Nephron (organoid): ENCODE results near the gene AGPS.

Experiments
- H3K27ac Mint-ChIP-seq, 3 experiments: 2 replicates each; pipeline ENCODE4 v1.8.0; 2020; ENCODE audit warnings: mixed read lengths in 3 of 3, mild to moderate bottlenecking in 2 of 3, moderate library complexity in 1 of 3
- H3K27me3 Mint-ChIP-seq: 2 replicates; pipeline ENCODE4 v1.8.0; 2021; ENCODE audit warnings: low read depth, mild to moderate bottlenecking, moderate library complexity, mixed read lengths
- H3K36me3 Mint-ChIP-seq: 2 replicates; pipeline ENCODE4 v1.8.0; 2020; ENCODE audit warnings: low read depth, mixed read lengths
- H3K4me1 Mint-ChIP-seq: 2 replicates; pipeline ENCODE4 v1.8.0; 2020; ENCODE audit warnings: mixed read lengths
- H3K4me3 Mint-ChIP-seq, 3 experiments: 2 replicates each; pipeline ENCODE4 v1.8.0; 2020; ENCODE audit warnings: mild to moderate bottlenecking in 3 of 3, mixed read lengths in 3 of 3, moderate library complexity in 2 of 3
- H3K9me3 Mint-ChIP-seq: 2 replicates; pipeline ENCODE4 v1.8.0; 2020; ENCODE audit warnings: mixed read lengths
- CTCF ChIP-seq, 3 experiments: fragments of 200-600 bp; sonication (generic); IDR thresholded peaks; one replicate each; pipeline ENCODE4 v1.5.0; 2021; ENCODE audit warnings: antibody characterized with exemption in 3 of 3; ENCODE audit not compliant: unreplicated experiment in 3 of 3

The AGPS gene

GRCh38 chr2:177393824-177394593 is 1.4 kb downstream of the AGPS start:
- no peaks in the 10 kb centered on the region for H3K36me3 Mint-ChIP-seq
- no peaks in the 10 kb centered on the region for H3K9me3 Mint-ChIP-seq
- peaks cover 37% of the 10 kb centered on the region for H3K4me1 Mint-ChIP-seq
- H3K4me3 Mint-ChIP-seq: peak overlapping the region; percentile 95 to 96 (median 95)
- TF ChIP-seq CTCF (IDR thresholded peaks at IDR 0.05; ENCODE audit: unreplicated experiment in 3 of 3): no peak
- H3K27me3 Mint-ChIP-seq: no peaks in the 10 kb centered on the region
- peak overlapping the region in 2 of 3 experiments; percentile 80 to 96 for H3K27ac Mint-ChIP-seq

GRCh38 chr2:177394594-177394973 is 2.0 kb downstream of the AGPS start:
- no peak overlapping the region for H3K27ac Mint-ChIP-seq
- H3K27me3 Mint-ChIP-seq: no peaks in the 10 kb centered on the region
- H3K4me3 Mint-ChIP-seq: peak overlapping the region; percentile 71 to 96 (median 95)
- peaks cover 37% of the 10 kb centered on the region for H3K4me1 Mint-ChIP-seq
- H3K36me3 Mint-ChIP-seq: no peaks in the 10 kb centered on the region
- no peaks in the 10 kb centered on the region for H3K9me3 Mint-ChIP-seq
- no peak for TF ChIP-seq CTCF (IDR thresholded peaks at IDR 0.05; ENCODE audit: unreplicated experiment in 3 of 3)

GRCh38 chr2:177395351-177396065 is 2.9 kb downstream of the AGPS start:
- H3K36me3 Mint-ChIP-seq: no peaks in the 10 kb centered on the region
- H3K9me3 Mint-ChIP-seq: no peaks in the 10 kb centered on the region
- H3K27ac Mint-ChIP-seq: peak overlapping the region in 1 of 3 experiments; percentile 76
- TF ChIP-seq CTCF (IDR thresholded peaks at IDR 0.05; ENCODE audit: unreplicated experiment in 3 of 3): no peak
- no peaks in the 10 kb centered on the region for H3K27me3 Mint-ChIP-seq
- H3K4me3 Mint-ChIP-seq: peak overlapping the region in 1 of 3 experiments; percentile 71
- peaks cover 37% of the 10 kb centered on the region for H3K4me1 Mint-ChIP-seq

- H3K36me3 Mint-ChIP-seq: no peaks in the 10 kb centered on the region
- TF ChIP-seq CTCF (IDR thresholded peaks at IDR 0.05; ENCODE audit: unreplicated experiment in 3 of 3): no peak
- no peaks in the 10 kb centered on the region for H3K27me3 Mint-ChIP-seq
- H3K4me1 Mint-ChIP-seq: peaks cover 35% of the 10 kb centered on the region
- peak overlapping the region in 2 of 3 experiments; percentile 16 to 76 for H3K27ac Mint-ChIP-seq
- H3K4me3 Mint-ChIP-seq: peak overlapping the region in 1 of 3 experiments; percentile 26
- H3K9me3 Mint-ChIP-seq: no peaks in the 10 kb centered on the region
Measured at GRCh38 chr2:177396703-177397460, 4.3 kb downstream of the AGPS start.

GRCh38 chr2:177397481-177398289 is 5.1 kb downstream of the AGPS start:
- Mint-ChIP-seq H3K4me3 (no peak overlapping the region), H3K36me3 (no peaks in the 10 kb centered on the region), H3K9me3 (no peaks in the 10 kb centered on the region), H3K27ac (peak overlapping the region in 2 of 3 experiments; percentile 16 to 76), H3K4me1 (peaks cover 30% of the 10 kb centered on the region), H3K27me3 (no peaks in the 10 kb centered on the region)
- TF ChIP-seq CTCF (IDR thresholded peaks at IDR 0.05; ENCODE audit: unreplicated experiment in 3 of 3): no peak
